SU-DHL-6 (cell line): Measurements from ENCODE around the gene RASL11B.

Experiments
- CTCF ChIP-seq: fragments of 200-600 bp; sonication (generic); IDR thresholded peaks from one replicate; pipeline ENCODE4 v1.5.1; 2017; ENCODE audit warnings: antibody characterized with exemption, mild to moderate bottlenecking, low read length, moderate library complexity; ENCODE audit not compliant: insufficient read depth, poor library complexity, severe bottlenecking
- EZH2phosphoT487 ChIP-seq: fragments of 200-600 bp; sonication (generic), shearing (Covaris generic); conservative IDR thresholded peaks from 2 replicates; pipeline ENCODE4 v1.6.1; 2018; ENCODE audit warnings: mild to moderate bottlenecking, antibody characterized with exemption, low read length, moderate library complexity, mixed read lengths

DNA sequence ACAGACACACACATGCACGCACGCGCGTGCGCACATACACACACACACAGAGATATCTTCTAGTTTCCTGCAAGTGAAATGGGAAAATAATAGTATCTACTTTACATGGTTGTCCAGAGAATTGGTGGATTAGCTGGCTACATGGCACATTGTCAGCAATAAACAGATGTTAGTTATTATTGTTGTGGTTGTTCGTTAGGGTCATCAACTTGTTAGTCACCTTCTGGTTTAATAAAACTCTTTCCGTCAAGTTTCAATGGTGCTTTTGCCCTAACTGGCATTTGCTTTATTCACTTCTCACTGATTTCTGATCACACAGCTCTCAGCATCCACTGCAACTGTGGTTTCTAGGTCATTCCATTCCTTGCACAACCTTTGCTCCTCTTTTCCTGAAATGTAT, 25.4 kb upstream of the RASL11B start:
- TF ChIP-seq CTCF (no peak), EZH2phosphoT487 (no peak)
